Fibroblast of skin of abdomen (primary cell): ENCODE measurements around the gene RNF149.

Experiments
- DNase-seq: peaks from one replicate; pipeline ENCODE4 v3.0.0-alpha.2; 2013

The RNF149 gene

GRCh38 chr2:101230541-101231001 lies 77.9 kb downstream of the RNF149 start:
- peak; percentile 33 for DNase-seq
